Thoracic aorta (tissue), 2 donors: ENCODE results near the gene GIMAP1. TPM values are rescaled to one million over a fixed set of nuclear protein-coding genes. Genes with fewer than 3 reads are reported as not detected.

Experiments used
- ATAC-seq: fragments of 150-250 bp; one replicate; pipeline ENCODE4 v1.8.0; 2017; ENCODE audit warnings: low read depth; ENCODE audit not compliant: insufficient number of reproducible peaks, low FRiP score
- DNase-seq: peaks from one replicate; pipeline ENCODE4 v3.0.0-alpha.2; 2020; ENCODE audit warnings: low spot score
- H3K27ac ChIP-seq, 2 donors: fragments of 200-600 bp; sonication (generic); 1 replicate in 1 of 2; 2 replicates in 1 of 2; pipeline ENCODE4 v1.5.1; 2016; ENCODE audit warnings: mild to moderate bottlenecking in 2 of 2, moderate library complexity in 2 of 2
- H3K27me3 ChIP-seq: fragments of 200-600 bp; sonication (generic); replicated peaks from 2 replicates; pipeline ENCODE4 v1.6.0; 2016; ENCODE audit warnings: mild to moderate bottlenecking; ENCODE audit not compliant: insufficient read depth
- H3K36me3 ChIP-seq: fragments of 200-600 bp; sonication (generic); one replicate; pipeline ENCODE4 v1.5.1; 2016
- H3K4me1 ChIP-seq, 2 donors: fragments of 200-600 bp; sonication (generic); 1 replicate in 1 of 2; 2 replicates in 1 of 2; pipeline versions ENCODE4 v1.5.1 to v1.6.0; 2016; ENCODE audit warnings: low read depth in 2 of 2, mild to moderate bottlenecking in 1 of 2; ENCODE audit not compliant: control insufficient read depth in 1 of 2
- H3K4me3 ChIP-seq: fragments of 200-600 bp; sonication (generic); 2 replicates; pipeline ENCODE4 v1.5.1; 2016; ENCODE audit warnings: mild to moderate bottlenecking
- H3K9me3 ChIP-seq: fragments of 200-600 bp; sonication (generic); 2 replicates; pipeline ENCODE4 v1.5.1; 2016
- total RNA-seq, 2 donors: library from RNA; depleted of rRNA; stranded (reverse); fragments of >200 nt; gene quantifications; one replicate each; pipeline versions ENCODE4 v1.1.0 to v1.2.3, GENCODE V29; 2016
- TF ChIP-seq, protein P1 (sequence below): fragments of 200-600 bp; sonication (generic); IDR thresholded peaks from one replicate; pipeline ENCODE4 v1.5.1; 2019; ENCODE audit warnings: antibody characterized with exemption

GIMAP1 gene
- total RNA-seq, 2 donors from 2014 or later = 4.2 to 7.8 TPM

GRCh38 chr7:150728011-150728410 lies 11.6 kb downstream of the GIMAP1 start:
- no peaks in the 10 kb centered on the region for H3K27me3 ChIP-seq
- no peak overlapping the region for H3K4me3 ChIP-seq
- no peaks in the 10 kb centered on the region for H3K36me3 ChIP-seq
- ATAC-seq (no peak), DNase-seq (no peak)
- H3K27ac ChIP-seq = no peak overlapping the region
- peaks cover 7% of the 10 kb centered on the region for H3K9me3 ChIP-seq
- TF ChIP-seq, protein P1, sequence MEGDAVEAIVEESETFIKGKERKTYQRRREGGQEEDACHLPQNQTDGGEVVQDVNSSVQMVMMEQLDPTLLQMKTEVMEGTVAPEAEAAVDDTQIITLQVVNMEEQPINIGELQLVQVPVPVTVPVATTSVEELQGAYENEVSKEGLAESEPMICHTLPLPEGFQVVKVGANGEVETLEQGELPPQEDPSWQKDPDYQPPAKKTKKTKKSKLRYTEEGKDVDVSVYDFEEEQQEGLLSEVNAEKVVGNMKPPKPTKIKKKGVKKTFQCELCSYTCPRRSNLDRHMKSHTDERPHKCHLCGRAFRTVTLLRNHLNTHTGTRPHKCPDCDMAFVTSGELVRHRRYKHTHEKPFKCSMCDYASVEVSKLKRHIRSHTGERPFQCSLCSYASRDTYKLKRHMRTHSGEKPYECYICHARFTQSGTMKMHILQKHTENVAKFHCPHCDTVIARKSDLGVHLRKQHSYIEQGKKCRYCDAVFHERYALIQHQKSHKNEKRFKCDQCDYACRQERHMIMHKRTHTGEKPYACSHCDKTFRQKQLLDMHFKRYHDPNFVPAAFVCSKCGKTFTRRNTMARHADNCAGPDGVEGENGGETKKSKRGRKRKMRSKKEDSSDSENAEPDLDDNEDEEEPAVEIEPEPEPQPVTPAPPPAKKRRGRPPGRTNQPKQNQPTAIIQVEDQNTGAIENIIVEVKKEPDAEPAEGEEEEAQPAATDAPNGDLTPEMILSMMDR = no peak
- no peaks in the 10 kb centered on the region for H3K4me1 ChIP-seq

DNA sequence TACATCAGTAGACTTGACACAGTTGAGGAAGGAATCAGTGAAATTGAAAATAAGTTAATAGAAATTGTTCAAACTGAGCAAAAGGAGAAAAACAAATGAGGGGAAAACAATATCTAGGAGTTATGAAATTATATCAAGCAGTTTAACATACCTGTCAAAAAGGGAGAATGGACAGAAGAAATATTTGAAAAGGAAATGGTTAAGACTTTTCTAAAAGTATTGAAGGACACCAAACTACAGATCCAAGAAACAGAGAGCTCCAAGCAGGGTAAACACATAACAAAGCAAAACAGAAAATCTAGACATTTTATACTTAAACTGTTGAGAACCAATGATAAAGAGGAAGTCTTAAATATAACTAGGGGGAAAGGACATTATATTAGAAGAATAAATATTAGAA lies 12.2 kb downstream of the GIMAP1 start:
- H3K27me3 ChIP-seq = no peaks in the 10 kb centered on the region
- no peak overlapping the region for H3K4me3 ChIP-seq
- no peak for ATAC-seq
- H3K36me3 ChIP-seq = no peaks in the 10 kb centered on the region
- H3K27ac ChIP-seq = no peak overlapping the region
- peaks cover 7% of the 10 kb centered on the region for H3K9me3 ChIP-seq
- TF ChIP-seq, protein P1 = no peak
- no peak for DNase-seq
- H3K4me1 ChIP-seq = no peaks in the 10 kb centered on the region

- H3K4me1 ChIP-seq = no peaks in the 10 kb centered on the region
- TF ChIP-seq, protein P1 = no peak
- no peak overlapping the region for H3K27ac ChIP-seq
- H3K27me3 ChIP-seq = no peaks in the 10 kb centered on the region
- no peaks in the 10 kb centered on the region for H3K36me3 ChIP-seq
- no peak for ATAC-seq
- H3K9me3 ChIP-seq = peaks cover 7% of the 10 kb centered on the region
- DNase-seq = no peak
- H3K4me3 ChIP-seq = no peak overlapping the region
Observed at GRCh38 chr7:150731916-150732315, 15.5 kb downstream of the GIMAP1 start.

GRCh38 chr7:150732786-150733481 lies 16.5 kb downstream of the GIMAP1 start:
- Histone ChIP-seq H3K27ac (no peak overlapping the region), H3K9me3 (peaks cover 7% of the 10 kb centered on the region), H3K4me1 (no peaks in the 10 kb centered on the region), H3K36me3 (no peaks in the 10 kb centered on the region), H3K4me3 (no peak overlapping the region), H3K27me3 (no peaks in the 10 kb centered on the region)
- no peak for ATAC-seq
- no peak for DNase-seq
- TF ChIP-seq, protein P1 = no peak

- no peak for DNase-seq
- H3K9me3 ChIP-seq = peaks cover 3% of the 10 kb centered on the region
- no peaks in the 10 kb centered on the region for H3K36me3 ChIP-seq
- no peak overlapping the region for H3K27ac ChIP-seq
- no peak for ATAC-seq
- no peaks in the 10 kb centered on the region for H3K4me1 ChIP-seq
- no peak overlapping the region for H3K4me3 ChIP-seq
- TF ChIP-seq, protein P1 = no peak
- H3K27me3 ChIP-seq = no peaks in the 10 kb centered on the region
Observed at GRCh38 chr7:150733482-150734095, 17.2 kb downstream of the GIMAP1 start.
